DND-41 (cell line): Measurements from ENCODE around the gene DNAJC10.

Experiments
- ATAC-seq: fragments of 200-7000 bp; cut with Tn5 transposase; 3 replicates; pipeline ENCODE4 v1.9.1; 2021; ENCODE audit warnings: low read depth; ENCODE audit not compliant: insufficient read depth
- DNase-seq: peaks from one replicate; pipeline ENCODE4 v3.0.0-alpha.2; 2020
- H2AFZ ChIP-seq: 2 replicates; pipeline ENCODE4 v1.6.0; 2012; ENCODE audit warnings: low read depth, low read length
- H3K27ac ChIP-seq: 2 replicates; pipeline ENCODE4 v1.5.1; 2012; ENCODE audit warnings: low read length, inconsistent platforms
- H3K27me3 ChIP-seq: fragments of 200-600 bp; sonication (generic); 2 replicates; pipeline ENCODE4 v1.6.0; 2012; ENCODE audit warnings: low read length, mild to moderate bottlenecking, inconsistent platforms; ENCODE audit not compliant: insufficient read depth, poor library complexity
- H3K36me3 ChIP-seq: 2 replicates; pipeline ENCODE4 v1.5.1; 2012; ENCODE audit warnings: low read length, inconsistent platforms; ENCODE audit not compliant: insufficient read depth
- H3K4me1 ChIP-seq: 2 replicates; pipeline ENCODE4 v1.5.1; 2012; ENCODE audit warnings: mild to moderate bottlenecking, low read length; ENCODE audit not compliant: insufficient read depth
- H3K4me2 ChIP-seq: 2 replicates; pipeline ENCODE4 v1.6.0; 2012; ENCODE audit warnings: mild to moderate bottlenecking, moderate library complexity, low read length, inconsistent platforms; ENCODE audit not compliant: insufficient read depth
- H3K4me3 ChIP-seq, 2 experiments: fragments of 200-600 bp in 1 of 2; shearing (Covaris generic) in 1 of 2; 2 replicates each; pipeline ENCODE4 v1.5.1; 2012 to 2016; ENCODE audit warnings: inconsistent platforms in 2 of 2, low read length in 2 of 2, mild to moderate bottlenecking in 2 of 2, low read depth in 1 of 2, moderate library complexity in 1 of 2
- H3K79me2 ChIP-seq: 2 replicates; pipeline ENCODE4 v1.6.0; 2012; ENCODE audit warnings: low read length, inconsistent platforms; ENCODE audit not compliant: insufficient read depth
- H3K9ac ChIP-seq: 2 replicates; pipeline ENCODE4 v1.6.0; 2012; ENCODE audit warnings: low read depth, mild to moderate bottlenecking, inconsistent platforms, low read length, moderate library complexity
- H3K9me3 ChIP-seq: 2 replicates; pipeline ENCODE4 v1.5.1; 2012; ENCODE audit warnings: low read length, moderate library complexity, mild to moderate bottlenecking, inconsistent platforms; ENCODE audit not compliant: insufficient read depth, severe bottlenecking
- H4K20me1 ChIP-seq: 2 replicates; pipeline ENCODE4 v1.6.0; 2012; ENCODE audit warnings: low read length; ENCODE audit not compliant: insufficient read depth
- CTCF ChIP-seq: IDR thresholded peaks from 2 replicates; pipeline ENCODE4 v1.5.1; 2012; ENCODE audit warnings: borderline replicate concordance, low read length, moderate library complexity, mild to moderate bottlenecking; ENCODE audit not compliant: poor library complexity, severe bottlenecking; ENCODE audit errors: extremely low read depth
- EZH2 ChIP-seq: IDR thresholded peaks from 3 replicates; pipeline ENCODE4 v1.6.1; 2012; ENCODE audit warnings: borderline replicate concordance, low read depth, mild to moderate bottlenecking, moderate library complexity, low read length, inconsistent platforms; ENCODE audit not compliant: severe bottlenecking

Gene DNAJC10

GRCh38 chr2:182754231-182754630 is 38.2 kb downstream of the DNAJC10 start:
- Histone ChIP-seq H4K20me1 (no peaks in the 10 kb centered on the region), H3K27me3 (no peaks in the 10 kb centered on the region), H3K4me1 (no peaks in the 10 kb centered on the region), H3K27ac (no peak overlapping the region), H3K36me3 (peaks cover 69% of the 10 kb centered on the region), H3K9ac (no peak overlapping the region), H2AFZ (no peak overlapping the region), H3K4me3 (no peak overlapping the region), H3K9me3 (no peaks in the 10 kb centered on the region), H3K4me2 (no peak overlapping the region), H3K79me2 (no peaks in the 10 kb centered on the region)
- TF ChIP-seq CTCF = no peak
- TF ChIP-seq EZH2 = no peak
- DNase-seq (no peak), ATAC-seq (no peak)

GRCh38 chr2:182758379-182758778 is 42.3 kb downstream of the DNAJC10 start:
- H3K27me3 ChIP-seq = no peaks in the 10 kb centered on the region
- ATAC-seq (no peak), DNase-seq (no peak)
- H3K79me2 ChIP-seq = no peaks in the 10 kb centered on the region
- H3K9me3 ChIP-seq = no peaks in the 10 kb centered on the region
- no peak overlapping the region for H3K4me2 ChIP-seq
- peaks cover 84% of the 10 kb centered on the region for H3K36me3 ChIP-seq
- TF ChIP-seq CTCF (no peak), EZH2 (no peak)
- no peak overlapping the region for H2AFZ ChIP-seq
- no peak overlapping the region for H3K4me3 ChIP-seq
- no peaks in the 10 kb centered on the region for H4K20me1 ChIP-seq
- H3K27ac ChIP-seq = no peak overlapping the region
- no peaks in the 10 kb centered on the region for H3K4me1 ChIP-seq
- no peak overlapping the region for H3K9ac ChIP-seq

GRCh38 chr2:182761903-182762302 is 45.8 kb downstream of the DNAJC10 start:
- ATAC-seq (no peak), DNase-seq (no peak)
- Histone ChIP-seq H4K20me1 (no peaks in the 10 kb centered on the region), H3K27ac (no peak overlapping the region), H3K9ac (no peak overlapping the region), H3K4me2 (no peak overlapping the region), H3K27me3 (no peaks in the 10 kb centered on the region), H3K79me2 (no peaks in the 10 kb centered on the region), H3K36me3 (peaks cover 77% of the 10 kb centered on the region), H3K4me1 (no peaks in the 10 kb centered on the region), H2AFZ (no peak overlapping the region), H3K4me3 (no peak overlapping the region), H3K9me3 (no peaks in the 10 kb centered on the region)
- TF ChIP-seq EZH2 (no peak), CTCF (no peak)
